Measurements from ENCODE around the gene F10.

GRCh38 chr13:113158946-113159345 lies 36.3 kb downstream of the F10 start:
- TF ChIP-seq POLR2A (IDR thresholded peaks at IDR 0.05; ENCODE audit: low read length) (no peak), GATA1 (IDR thresholded peaks at IDR 0.05; ENCODE audit: low read depth, low read length) (no peak)
